ENCODE data around the gene PLCB3.

The PLCB3 gene

DNA sequence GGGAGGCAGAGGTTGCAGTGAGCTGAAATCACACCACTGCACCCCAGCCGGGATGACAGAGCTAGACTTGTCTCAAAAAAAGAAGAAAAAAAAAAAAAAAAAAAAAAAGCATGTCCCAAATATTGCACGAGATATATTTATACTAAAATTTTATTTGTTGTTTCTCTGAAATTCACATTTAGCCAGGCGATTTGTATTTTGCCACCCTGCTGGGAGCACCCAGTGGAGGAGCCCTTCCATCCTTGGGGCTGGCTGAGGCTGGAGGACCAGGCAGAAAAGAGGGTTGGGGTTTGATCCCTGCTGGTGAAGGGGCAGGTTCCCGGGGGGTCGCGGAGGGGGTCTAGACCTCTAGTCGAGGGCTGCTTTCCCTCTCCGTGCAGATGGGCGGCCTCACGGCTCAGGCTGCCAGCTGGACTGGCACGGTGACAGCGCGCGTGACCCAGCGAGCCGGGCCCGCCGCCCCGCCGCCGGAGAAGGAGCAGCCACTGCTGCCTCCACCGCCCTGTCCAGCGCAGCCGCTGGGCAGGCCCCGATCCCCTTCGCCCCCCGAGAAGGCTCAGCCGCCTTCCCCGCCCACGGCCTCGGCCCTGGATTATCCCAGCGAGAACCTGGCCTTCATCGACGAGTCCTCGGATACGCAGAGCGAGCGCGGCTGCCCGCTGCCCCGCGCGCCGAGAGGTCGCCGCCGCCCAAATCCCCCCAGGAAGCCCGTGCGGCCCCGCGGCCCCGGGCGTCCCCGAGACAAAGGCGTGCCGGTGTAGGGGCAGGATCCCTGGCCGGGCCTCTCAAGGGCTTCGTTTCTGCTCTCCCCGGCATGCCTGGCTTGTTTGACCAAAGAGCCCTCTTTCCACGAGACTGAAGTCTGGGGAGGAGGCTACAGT is 47.9 kb downstream of the PLCB3 start:
- no peak for TF ChIP-seq CTCF (IDR thresholded peaks at IDR 0.05; ENCODE audit: extremely low read depth, missing control alignments)
- peak; percentile 33 for DNase-seq (ENCODE audit: low spot score)

DNA sequence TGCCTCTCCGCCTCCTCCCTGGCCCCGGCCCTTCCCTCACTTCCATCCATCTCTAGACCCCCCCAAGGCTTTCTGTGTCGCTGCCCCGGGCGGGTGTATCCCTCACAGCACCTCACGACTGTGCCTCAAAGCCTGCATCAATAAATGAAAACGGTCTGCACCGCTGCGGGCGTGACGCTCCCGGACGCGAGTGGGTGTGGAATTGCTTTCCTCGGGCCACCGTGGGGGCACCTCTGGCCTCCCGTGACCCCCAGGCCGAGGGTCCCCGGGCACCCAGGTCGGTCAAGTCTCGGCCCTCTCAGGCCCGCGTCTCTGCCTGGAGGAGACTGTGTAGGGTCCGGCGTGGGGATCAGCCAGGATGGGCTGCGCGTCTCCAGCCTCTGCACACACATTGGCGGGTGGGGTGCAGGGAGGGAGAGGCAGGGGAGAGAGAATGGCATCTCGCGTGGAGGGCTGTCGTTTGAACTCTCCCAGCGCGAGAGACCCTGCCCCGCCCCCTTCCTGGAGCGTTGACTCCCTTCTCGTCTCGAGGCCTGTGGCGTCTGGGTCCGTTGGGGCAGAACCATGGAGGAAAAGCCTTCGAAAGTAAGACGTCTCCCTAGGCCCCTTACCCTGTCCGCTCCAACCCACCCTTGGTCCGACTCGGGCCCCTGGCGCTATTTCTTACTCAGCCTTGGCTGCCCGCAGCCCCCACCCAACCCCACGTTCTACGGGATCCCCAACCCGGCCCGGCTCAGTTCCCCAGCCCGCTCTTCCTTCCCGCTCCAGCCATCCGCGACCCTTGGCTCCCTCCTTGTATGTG is 48.7 kb downstream of the PLCB3 start, which contains the start of gene CATSPERZ:
CATSPERZ (plus strand) TSS at position 512 of the 802 bp plus-strand sequence; CDS start at position 565, 53 bp downstream.
- peak; percentile 5 for TF ChIP-seq CTCF (IDR thresholded peaks at IDR 0.05; ENCODE audit: extremely low read depth, missing control alignments)
- no peak for DNase-seq (ENCODE audit: low spot score)

DNA sequence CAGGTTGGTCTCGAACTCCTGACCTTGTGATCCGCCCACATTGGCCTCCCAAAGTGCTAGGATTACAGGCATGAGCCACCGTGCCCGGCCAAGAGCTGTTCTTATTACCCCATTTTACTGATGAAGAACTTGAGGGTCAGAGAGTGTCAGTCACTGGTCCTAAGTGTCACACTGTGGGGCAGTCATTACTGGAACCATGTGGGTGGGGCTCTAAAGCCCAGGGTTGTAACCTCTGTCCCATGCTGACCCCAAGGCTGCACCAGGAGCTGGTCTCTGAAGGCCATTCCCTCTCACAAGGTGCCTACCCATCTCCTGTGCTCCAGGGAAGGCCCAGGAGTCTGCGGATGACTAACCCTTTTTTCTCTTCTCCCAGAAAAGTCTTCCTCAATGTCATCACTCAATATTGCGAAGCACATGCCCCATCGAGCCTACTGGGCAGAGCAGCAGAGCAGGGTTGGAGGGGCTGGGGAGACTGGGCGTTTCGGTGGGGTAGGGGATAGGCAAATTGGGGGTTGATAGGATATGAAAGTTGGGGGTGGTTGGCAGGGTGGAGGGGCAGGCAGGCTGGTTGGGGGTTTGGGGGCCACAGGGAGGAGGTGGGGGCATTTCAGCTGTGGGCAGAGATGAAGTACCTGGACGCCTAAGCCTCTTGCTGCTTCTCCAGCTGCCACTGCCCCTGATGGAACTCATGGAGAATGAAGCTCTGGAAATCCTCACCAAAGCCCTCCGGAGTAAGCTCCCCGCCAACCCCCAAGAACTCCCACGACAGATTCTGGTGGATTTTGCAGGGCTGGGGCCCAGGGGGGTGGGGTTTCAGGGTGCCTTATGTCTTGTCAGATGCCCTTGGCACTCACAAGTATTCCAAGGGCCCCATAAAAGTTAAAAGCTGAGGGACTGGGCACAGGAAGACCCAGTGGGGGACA is 52.0 kb downstream of the PLCB3 start:
- no peak for TF ChIP-seq CTCF (IDR thresholded peaks at IDR 0.05; ENCODE audit: extremely low read depth, missing control alignments)
- no peak for DNase-seq (ENCODE audit: low spot score)

DNA sequence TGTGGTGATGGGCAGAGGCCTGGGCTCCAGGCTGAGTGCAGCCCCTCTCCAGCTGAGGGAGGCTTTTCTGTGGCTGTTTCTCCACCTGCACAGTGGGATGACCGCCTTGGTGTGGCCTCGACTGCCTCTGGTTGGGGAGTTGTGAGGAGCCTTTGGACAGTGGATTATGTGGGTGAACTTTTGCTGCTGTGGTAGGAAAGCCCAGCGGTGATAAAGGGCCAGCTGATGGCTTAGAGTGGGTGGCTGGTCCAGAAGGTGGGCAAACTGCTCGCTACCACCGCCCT is 52.6 kb downstream of the PLCB3 start:
- no peak for TF ChIP-seq CTCF (IDR thresholded peaks at IDR 0.05; ENCODE audit: extremely low read depth, missing control alignments)

GRCh38 chr11:64304316-64305072 is 53.2 kb downstream of the PLCB3 start:
- DNase-seq (ENCODE audit: low spot score), result peak; percentile 88
- peak; percentile 91 for TF ChIP-seq CTCF (IDR thresholded peaks at IDR 0.05; ENCODE audit: extremely low read depth, missing control alignments)

More for the DNA sequence above, 52.6 kb downstream of the PLCB3 start:
- DNase-seq (ENCODE audit: low spot score), result no peak

DNA sequence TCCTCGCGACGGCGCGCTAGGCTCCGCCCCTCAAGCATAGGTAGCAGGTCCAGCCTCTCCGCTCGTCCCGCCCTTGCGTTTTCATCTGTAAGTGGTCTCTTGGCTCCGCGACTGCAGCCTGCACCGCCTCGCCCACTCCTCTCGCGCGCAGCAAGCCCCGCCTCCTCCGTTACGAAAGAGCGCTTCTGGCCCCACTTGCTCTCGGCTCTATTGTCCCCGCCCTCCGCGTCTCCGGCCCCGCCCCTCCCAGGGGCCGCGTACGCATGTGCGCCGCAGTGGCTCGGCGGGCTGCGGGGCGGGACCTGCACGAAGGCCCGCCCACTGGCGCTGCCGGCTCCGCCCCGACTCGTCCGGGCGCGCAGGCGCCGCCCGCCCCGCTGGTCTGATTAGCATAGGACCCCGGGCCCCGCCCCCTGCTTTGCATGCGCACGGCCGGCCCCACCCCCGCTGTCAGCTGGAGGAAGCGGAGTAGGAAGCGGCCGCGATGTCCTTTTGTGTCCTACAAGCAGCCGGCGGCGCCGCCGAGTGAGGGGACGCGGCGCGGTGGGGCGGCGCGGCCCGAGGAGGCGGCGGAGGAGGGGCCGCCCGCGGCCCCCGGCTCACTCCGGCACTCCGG is 53.9 kb downstream of the PLCB3 start, which contains the start of gene ESRRA:
ESRRA (plus strand) TSS at position 450 of the 616 bp plus-strand sequence. CDS start 1,656 bp downstream, outside the sequence.
- DNase-seq (ENCODE audit: low spot score), result peak; percentile 100
- no peak for TF ChIP-seq CTCF (IDR thresholded peaks at IDR 0.05; ENCODE audit: extremely low read depth, missing control alignments)

Data from GM20000 (cell line).